ENCODE data around the gene TULP4. TPM values are rescaled to one million over a fixed set of nuclear protein-coding genes. Genes with fewer than 3 reads are reported as not detected.

The TULP4 gene
- total and polyA plus RNA-seq, 2 of the 8 experiments (the other 6 are each of a cell fraction or from before 2014, with no cell fraction given): 7.7 to 51.6 TPM

DNA sequence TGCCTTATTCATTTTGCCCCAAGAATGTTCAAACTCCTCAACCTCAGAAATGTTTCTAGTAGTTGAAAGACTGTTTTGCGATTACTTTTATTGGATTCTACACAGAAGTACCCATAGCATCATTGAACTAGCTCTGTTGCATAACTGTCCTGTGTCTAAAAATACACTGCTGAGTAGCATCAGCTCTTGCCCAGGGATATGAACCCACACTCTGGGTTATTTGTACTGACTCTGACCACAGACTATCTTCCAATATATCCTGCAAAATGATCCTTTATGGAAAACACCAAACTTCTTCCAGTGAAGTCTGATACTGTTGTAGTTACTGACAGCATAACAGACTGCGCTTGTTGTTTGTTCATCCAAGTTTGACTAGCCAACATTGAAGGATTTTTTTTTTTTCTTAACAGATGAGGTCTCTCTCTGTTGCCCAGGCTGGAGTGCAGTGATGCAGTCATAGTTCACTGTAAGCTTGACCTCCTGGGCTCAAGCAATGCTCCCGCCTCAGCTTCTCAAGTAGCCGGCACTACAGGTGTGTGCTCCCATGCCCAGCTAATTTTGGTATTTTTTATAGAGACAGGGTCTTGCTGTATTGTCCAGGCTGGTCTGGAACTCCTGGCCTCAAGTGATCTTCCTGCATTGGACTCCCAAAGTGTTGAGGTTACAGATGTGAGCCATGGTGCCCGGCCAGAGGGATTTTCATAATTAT is 49.9 kb downstream of the TULP4 start:
- 90% methylated on average over 5 of the region's 5 CpGs; no CpG with 5 or more reads in 1 of the 2 experiments for WGBS, 2 experiments (ENCODE audit: extremely low coverage in 1 of 2, insufficient coverage in 1 of 2, insufficient read length in 1 of 2, insufficient replicate concordance in 2 of 2, low coverage in 1 of 2, low lambda C conversion rate in 2 of 2, missing lambda C conversion rate in 1 of 2)
- H3K23ac ChIP-seq (ENCODE audit: insufficient read length): no peak overlapping the region
- no peak for FAIRE-seq
- no peak overlapping the region for H3K14ac ChIP-seq (ENCODE audit: insufficient read length)
- H3K4ac ChIP-seq (replicated peaks; ENCODE audit: insufficient read length, low read depth, low read length): no peak overlapping the region
- no peaks in the 10 kb centered on the region for H3K9me3 ChIP-seq (ENCODE audit: insufficient read depth in 2 of 2, low read depth in 1 of 2, low read length in 1 of 2)
- peaks cover 0 to 8% of the 10 kb centered on the region in 2 experiments; a peak in 1 of 4 replicates for H3K79me2 ChIP-seq (ENCODE audit: control insufficient read depth in 1 of 2, insufficient read depth in 2 of 2, low read length in 2 of 2)
- H2AK5ac ChIP-seq (ENCODE audit: low read depth, low read length): no peak overlapping the region
- no peak overlapping the region for H4K91ac ChIP-seq (replicated peaks; ENCODE audit: insufficient read length, low read length)
- H3K23me2 ChIP-seq (ENCODE audit: low read depth, low read length): no peaks in the 10 kb centered on the region
- H2BK15ac ChIP-seq (ENCODE audit: low read length): no peak overlapping the region
- no peaks in the 10 kb centered on the region for H4K20me1 ChIP-seq (replicated peaks in 1 of 2; ENCODE audit: control insufficient read depth in 1 of 2, insufficient read depth in 2 of 2, low read length in 2 of 2)
- DNase-seq (ENCODE audit: low read depth in 1 of 2, low spot score in 2 of 2): no peak
- H3K56ac ChIP-seq (replicated peaks; ENCODE audit: insufficient read length, low read depth, low read length): no peak overlapping the region
- ChIA-PET POLR2A (ENCODE audit: partially characterized antibody) (interaction anchor here (0.7 to 1.3 kb wide), 2 partner anchors 11 to 28 kb away, joined by 3 read pairs; no protein-coding TSS in a partner anchor), CTCF (ENCODE audit: partially characterized antibody) (interaction anchor here (0.7 to 1.2 kb wide), 4 partner anchors 9 to 243 kb away, joined by 3 to 4 read pairs (median 4); no protein-coding TSS in a partner anchor)
- H3K9ac ChIP-seq (replicated peaks in 1 of 4; ENCODE audit: extremely low read depth in 1 of 4, low read depth in 3 of 4, low read length in 3 of 4): no peak overlapping the region
- H3K4me3 ChIP-seq (ENCODE audit: extremely low read depth in 1 of 4, insufficient read depth in 2 of 4, low read depth in 3 of 4, low read length in 4 of 4): no peak overlapping the region
- H2BK5ac ChIP-seq (ENCODE audit: low read depth, low read length): no peak overlapping the region
- no peaks in the 10 kb centered on the region; the same call in 1 of the 2 replicates for H3K79me1 ChIP-seq (ENCODE audit: low read depth, low read length)
- H2BK12ac ChIP-seq (ENCODE audit: low read depth, low read length): no peak overlapping the region
- H3K27ac ChIP-seq (ENCODE audit: low read depth, low read length): no peak overlapping the region
- H3K27me3 ChIP-seq (replicated peaks in 1 of 4; ENCODE audit: control insufficient read depth in 3 of 4, extremely low read depth in 1 of 4, insufficient read depth in 3 of 4, low read length in 3 of 4): no peaks in the 10 kb centered on the region
- TF ChIP-seq JUN (IDR thresholded peaks at IDR 0.05; ENCODE audit: low read depth, low read length): no peak
- no peak overlapping the region for H4K5ac ChIP-seq (ENCODE audit: insufficient read length, low read depth, low read length)
- no peak overlapping the region for H3K18ac ChIP-seq (ENCODE audit: extremely low read depth, low read length)
- no peak overlapping the region for H3K4me2 ChIP-seq (ENCODE audit: insufficient read depth in 1 of 2, low read depth in 2 of 2, low read length in 2 of 2)
- no peak overlapping the region for H2BK120ac ChIP-seq (replicated peaks; ENCODE audit: low read depth, low read length)
- no peaks in the 10 kb centered on the region for H3K4me1 ChIP-seq (replicated peaks in 1 of 4; ENCODE audit: control insufficient read depth in 3 of 4, insufficient read depth in 4 of 4, low read length in 3 of 4)
- H2BK20ac ChIP-seq (ENCODE audit: low read length): no peak overlapping the region
- no peak overlapping the region for H2AFZ ChIP-seq (ENCODE audit: low read length)
- no peak overlapping the region for H4K8ac ChIP-seq (ENCODE audit: extremely low read depth, insufficient read depth, low read length)
- no peaks in the 10 kb centered on the region for H3K36me3 ChIP-seq (ENCODE audit: control insufficient read depth in 2 of 4, insufficient read depth in 4 of 4, low read length in 3 of 4)
